GM12878 (cell line): ENCODE results near the gene H6PD. TPM values are rescaled to one million over a fixed set of nuclear protein-coding genes. Genes with fewer than 3 reads are reported as not detected.

Experiments
- BCLAF1 ChIP-seq: fragments of 450-650 bp; IDR thresholded peaks from 2 replicates; pipeline ENCODE4 v1.6.1; 2017; ENCODE audit warnings: antibody characterized with exemption, mild to moderate bottlenecking, moderate library complexity
- BMI1 ChIP-seq: fragments of 450-650 bp; IDR thresholded peaks from 2 replicates; pipeline ENCODE4 v1.6.1; 2016; ENCODE audit warnings: mild to moderate bottlenecking, moderate library complexity, borderline replicate concordance
- CBX3 ChIP-seq: fragments of 200-600 bp; sonication (generic); IDR thresholded peaks from 2 replicates; pipeline ENCODE4 v1.6.1; 2016; ENCODE audit warnings: low read depth, borderline replicate concordance
- EP300 ChIP-seq, 2 experiments: fragments of 150-350 bp in 1 of 2; IDR thresholded peaks; 2 replicates each; pipeline ENCODE4 v1.6.1; 2011 to 2012; ENCODE audit warnings: low read depth in 2 of 2, low read length in 2 of 2, borderline replicate concordance in 1 of 2, improper control_type of control experiment in 1 of 2, inconsistent platforms in 1 of 2; ENCODE audit not compliant: control insufficient read depth in 1 of 2
- HCFC1 ChIP-seq: fragments of 150-350 bp; IDR thresholded peaks from 2 replicates; pipeline ENCODE4 v1.6.1; 2014; ENCODE audit warnings: low read length
- MTA3 ChIP-seq: IDR thresholded peaks from 2 replicates; pipeline ENCODE4 v1.6.1; 2012; ENCODE audit warnings: low read length, inconsistent platforms, borderline replicate concordance
- PKNOX1 ChIP-seq: fragments of 450-650 bp; IDR thresholded peaks from 2 replicates; pipeline ENCODE4 v1.6.1; 2016; ENCODE audit warnings: mild to moderate bottlenecking
- WRNIP1 ChIP-seq: IDR thresholded peaks from 2 replicates; pipeline ENCODE4 v1.6.1; 2011; ENCODE audit warnings: low read depth, low read length, improper control_type of control experiment, borderline replicate concordance
- polyA plus RNA-seq, 11 experiments: library from polyadenylated mRNA; depleted of rRNA in 4 of 11; unstranded in 6 of 11; stranded (reverse) in 5 of 11; fragments of >200 nt; fragmentation: Nextera tagmentation in 4 of 11; fragmentation: Illumina TruSeq in 1 of 11; extraction: Ambion mirVana in 4 of 11; extraction: Trizol in 1 of 11; gene quantifications; 1 replicate in 1 of 11; 2 replicates in 10 of 11; pipeline versions ENCODE4 v1.2.1 to v1.2.3, GENCODE V29; 2011 to 2016; ENCODE audit warnings: inconsistent platforms in 2 of 11, missing spikeins in 2 of 11, low read depth in 1 of 11
- total RNA-seq, 4 experiments: library from RNA; depleted of rRNA in 3 of 4; stranded (reverse); fragments of >200 nt in 3 of 4; fragmentation: Illumina TruSeq in 1 of 4; extraction: Trizol in 1 of 4; gene quantifications; 2 replicates each; pipeline versions ENCODE4 v1.2.1 to v1.2.3, GENCODE V29; 2013 to 2021
- TF ChIP-seq, protein P1 (sequence below): fragments of 450-650 bp; IDR thresholded peaks from 2 replicates; pipeline ENCODE4 v1.6.1; 2017; ENCODE audit warnings: mild to moderate bottlenecking, moderate library complexity
- TF ChIP-seq, protein P2 (sequence below): fragments of 150-350 bp; IDR thresholded peaks from 2 replicates; pipeline ENCODE4 v1.6.1; 2014; ENCODE audit warnings: mild to moderate bottlenecking, low read depth, low read length
- TF ChIP-seq, protein P3 (sequence below): IDR thresholded peaks from 2 replicates; pipeline ENCODE4 v1.6.1; 2012; ENCODE audit warnings: mild to moderate bottlenecking, low read depth, low read length

Gene H6PD
- total and polyA plus RNA-seq, 10 of the 15 experiments (the other 5 are each of a cell fraction or from before 2014, with no cell fraction given), result 1.2 to 20.7 (median 7.7) TPM

- TF ChIP-seq, protein P1, sequence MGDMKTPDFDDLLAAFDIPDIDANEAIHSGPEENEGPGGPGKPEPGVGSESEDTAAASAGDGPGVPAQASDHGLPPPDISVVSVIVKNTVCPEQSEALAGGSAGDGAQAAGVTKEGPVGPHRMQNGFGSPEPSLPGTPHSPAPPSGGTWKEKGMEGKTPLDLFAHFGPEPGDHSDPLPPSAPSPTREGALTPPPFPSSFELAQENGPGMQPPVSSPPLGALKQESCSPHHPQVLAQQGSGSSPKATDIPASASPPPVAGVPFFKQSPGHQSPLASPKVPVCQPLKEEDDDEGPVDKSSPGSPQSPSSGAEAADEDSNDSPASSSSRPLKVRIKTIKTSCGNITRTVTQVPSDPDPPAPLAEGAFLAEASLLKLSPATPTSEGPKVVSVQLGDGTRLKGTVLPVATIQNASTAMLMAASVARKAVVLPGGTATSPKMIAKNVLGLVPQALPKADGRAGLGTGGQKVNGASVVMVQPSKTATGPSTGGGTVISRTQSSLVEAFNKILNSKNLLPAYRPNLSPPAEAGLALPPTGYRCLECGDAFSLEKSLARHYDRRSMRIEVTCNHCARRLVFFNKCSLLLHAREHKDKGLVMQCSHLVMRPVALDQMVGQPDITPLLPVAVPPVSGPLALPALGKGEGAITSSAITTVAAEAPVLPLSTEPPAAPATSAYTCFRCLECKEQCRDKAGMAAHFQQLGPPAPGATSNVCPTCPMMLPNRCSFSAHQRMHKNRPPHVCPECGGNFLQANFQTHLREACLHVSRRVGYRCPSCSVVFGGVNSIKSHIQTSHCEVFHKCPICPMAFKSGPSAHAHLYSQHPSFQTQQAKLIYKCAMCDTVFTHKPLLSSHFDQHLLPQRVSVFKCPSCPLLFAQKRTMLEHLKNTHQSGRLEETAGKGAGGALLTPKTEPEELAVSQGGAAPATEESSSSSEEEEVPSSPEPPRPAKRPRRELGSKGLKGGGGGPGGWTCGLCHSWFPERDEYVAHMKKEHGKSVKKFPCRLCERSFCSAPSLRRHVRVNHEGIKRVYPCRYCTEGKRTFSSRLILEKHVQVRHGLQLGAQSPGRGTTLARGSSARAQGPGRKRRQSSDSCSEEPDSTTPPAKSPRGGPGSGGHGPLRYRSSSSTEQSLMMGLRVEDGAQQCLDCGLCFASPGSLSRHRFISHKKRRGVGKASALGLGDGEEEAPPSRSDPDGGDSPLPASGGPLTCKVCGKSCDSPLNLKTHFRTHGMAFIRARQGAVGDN, result no peak
- TF ChIP-seq PKNOX1 (no peak), WRNIP1 (no peak), BMI1 (no peak), MTA3 (no peak), CBX3 (no peak), BCLAF1 (no peak), EP300 (IDR thresholded peaks at IDR 0.05; ENCODE audit: borderline replicate concordance in 1 of 2, control insufficient read depth in 1 of 2, low read depth in 2 of 2, low read length in 2 of 2) (no peak), HCFC1 (no peak)
- TF ChIP-seq, protein P2, sequence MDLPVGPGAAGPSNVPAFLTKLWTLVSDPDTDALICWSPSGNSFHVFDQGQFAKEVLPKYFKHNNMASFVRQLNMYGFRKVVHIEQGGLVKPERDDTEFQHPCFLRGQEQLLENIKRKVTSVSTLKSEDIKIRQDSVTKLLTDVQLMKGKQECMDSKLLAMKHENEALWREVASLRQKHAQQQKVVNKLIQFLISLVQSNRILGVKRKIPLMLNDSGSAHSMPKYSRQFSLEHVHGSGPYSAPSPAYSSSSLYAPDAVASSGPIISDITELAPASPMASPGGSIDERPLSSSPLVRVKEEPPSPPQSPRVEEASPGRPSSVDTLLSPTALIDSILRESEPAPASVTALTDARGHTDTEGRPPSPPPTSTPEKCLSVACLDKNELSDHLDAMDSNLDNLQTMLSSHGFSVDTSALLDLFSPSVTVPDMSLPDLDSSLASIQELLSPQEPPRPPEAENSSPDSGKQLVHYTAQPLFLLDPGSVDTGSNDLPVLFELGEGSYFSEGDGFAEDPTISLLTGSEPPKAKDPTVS, result no peak
- TF ChIP-seq, protein P3, sequence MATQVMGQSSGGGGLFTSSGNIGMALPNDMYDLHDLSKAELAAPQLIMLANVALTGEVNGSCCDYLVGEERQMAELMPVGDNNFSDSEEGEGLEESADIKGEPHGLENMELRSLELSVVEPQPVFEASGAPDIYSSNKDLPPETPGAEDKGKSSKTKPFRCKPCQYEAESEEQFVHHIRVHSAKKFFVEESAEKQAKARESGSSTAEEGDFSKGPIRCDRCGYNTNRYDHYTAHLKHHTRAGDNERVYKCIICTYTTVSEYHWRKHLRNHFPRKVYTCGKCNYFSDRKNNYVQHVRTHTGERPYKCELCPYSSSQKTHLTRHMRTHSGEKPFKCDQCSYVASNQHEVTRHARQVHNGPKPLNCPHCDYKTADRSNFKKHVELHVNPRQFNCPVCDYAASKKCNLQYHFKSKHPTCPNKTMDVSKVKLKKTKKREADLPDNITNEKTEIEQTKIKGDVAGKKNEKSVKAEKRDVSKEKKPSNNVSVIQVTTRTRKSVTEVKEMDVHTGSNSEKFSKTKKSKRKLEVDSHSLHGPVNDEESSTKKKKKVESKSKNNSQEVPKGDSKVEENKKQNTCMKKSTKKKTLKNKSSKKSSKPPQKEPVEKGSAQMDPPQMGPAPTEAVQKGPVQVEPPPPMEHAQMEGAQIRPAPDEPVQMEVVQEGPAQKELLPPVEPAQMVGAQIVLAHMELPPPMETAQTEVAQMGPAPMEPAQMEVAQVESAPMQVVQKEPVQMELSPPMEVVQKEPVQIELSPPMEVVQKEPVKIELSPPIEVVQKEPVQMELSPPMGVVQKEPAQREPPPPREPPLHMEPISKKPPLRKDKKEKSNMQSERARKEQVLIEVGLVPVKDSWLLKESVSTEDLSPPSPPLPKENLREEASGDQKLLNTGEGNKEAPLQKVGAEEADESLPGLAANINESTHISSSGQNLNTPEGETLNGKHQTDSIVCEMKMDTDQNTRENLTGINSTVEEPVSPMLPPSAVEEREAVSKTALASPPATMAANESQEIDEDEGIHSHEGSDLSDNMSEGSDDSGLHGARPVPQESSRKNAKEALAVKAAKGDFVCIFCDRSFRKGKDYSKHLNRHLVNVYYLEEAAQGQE, result no peak
These were observed 6.6 kb downstream of the H6PD start (continued) for GRCh38 chr1:9240914-9241820.
